ENCODE measurements around the gene VRTN.

The VRTN gene

GRCh38 chr14:74391479-74391878, 43.2 kb downstream of the VRTN start:
- Mint-ChIP-seq H3K4me1 (ENCODE audit: low read depth in 2 of 2) (no peaks in the 10 kb centered on the region), H3K27ac (no peak overlapping the region), H3K9me3 (no peaks in the 10 kb centered on the region), H3K27me3 (peaks cover 28 to 60% of the 10 kb centered on the region in 2 donors), H3K4me3 (no peak overlapping the region), H3K36me3 (ENCODE audit: insufficient read depth) (no peaks in the 10 kb centered on the region)
- ATAC-seq (replicated peaks) (no peak), DNase-seq (no peak)

GRCh38 chr14:74392616-74393570, 44.6 kb downstream of the VRTN start:
- Mint-ChIP-seq H3K9me3 (no peaks in the 10 kb centered on the region), H3K27me3 (peaks cover 35 to 62% of the 10 kb centered on the region in 2 donors), H3K27ac (no peak overlapping the region), H3K4me3 (no peak overlapping the region), H3K4me1 (ENCODE audit: low read depth in 2 of 2) (no peaks in the 10 kb centered on the region), H3K36me3 (ENCODE audit: insufficient read depth) (peaks cover 4% of the 10 kb centered on the region)
- no peak for DNase-seq
- no peak for ATAC-seq (replicated peaks)

GRCh38 chr14:74394549-74394948, 46.3 kb downstream of the VRTN start:
- no peaks in the 10 kb centered on the region for H3K4me1 Mint-ChIP-seq (ENCODE audit: low read depth in 2 of 2)
- no peak overlapping the region for H3K27ac Mint-ChIP-seq
- no peak for ATAC-seq (replicated peaks)
- H3K27me3 Mint-ChIP-seq = peaks cover 35 to 64% of the 10 kb centered on the region in 2 donors
- DNase-seq = no peak
- no peak overlapping the region for H3K4me3 Mint-ChIP-seq
- H3K9me3 Mint-ChIP-seq = no peaks in the 10 kb centered on the region
- peaks cover 4% of the 10 kb centered on the region for H3K36me3 Mint-ChIP-seq (ENCODE audit: insufficient read depth)

- H3K4me3 Mint-ChIP-seq = no peak overlapping the region
- H3K4me1 Mint-ChIP-seq (ENCODE audit: low read depth in 2 of 2) = peaks cover under 1 to 1% of the 10 kb centered on the region in 2 donors
- peaks cover 32 to 59% of the 10 kb centered on the region in 2 donors for H3K27me3 Mint-ChIP-seq
- no peak overlapping the region for H3K27ac Mint-ChIP-seq
- H3K36me3 Mint-ChIP-seq (ENCODE audit: insufficient read depth) = peaks cover 4% of the 10 kb centered on the region
- DNase-seq = no peak
- no peaks in the 10 kb centered on the region for H3K9me3 Mint-ChIP-seq
- no peak for ATAC-seq (replicated peaks)
Observed at GRCh38 chr14:74395094-74395493, 46.8 kb downstream of the VRTN start.

GRCh38 chr14:74400031-74400685, 51.9 kb downstream of the VRTN start:
- peaks cover 7 to 28% of the 10 kb centered on the region in 2 donors for H3K27me3 Mint-ChIP-seq
- peaks cover 23 to 24% of the 10 kb centered on the region in 2 donors for H3K4me1 Mint-ChIP-seq (ENCODE audit: low read depth in 2 of 2)
- H3K36me3 Mint-ChIP-seq (ENCODE audit: insufficient read depth) = peaks cover 4% of the 10 kb centered on the region
- no peaks in the 10 kb centered on the region for H3K9me3 Mint-ChIP-seq
- ATAC-seq (replicated peaks) (no peak), DNase-seq (no peak)
- peak overlapping the region; percentile 7 to 74 for H3K4me3 Mint-ChIP-seq
- peak overlapping the region; percentile 57 to 94 for H3K27ac Mint-ChIP-seq

- Mint-ChIP-seq H3K4me3 (peak overlapping the region; percentile 74 to 77), H3K4me1 (ENCODE audit: low read depth in 2 of 2) (peaks cover 23 to 24% of the 10 kb centered on the region in 2 donors), H3K27ac (peak overlapping the region; percentile 94 to 95), H3K36me3 (ENCODE audit: insufficient read depth) (peaks cover 4% of the 10 kb centered on the region), H3K27me3 (peaks cover 7 to 31% of the 10 kb centered on the region in 2 donors), H3K9me3 (no peaks in the 10 kb centered on the region)
- no peak for DNase-seq
- no peak for ATAC-seq (replicated peaks)
Observed at GRCh38 chr14:74400919-74401503, 52.7 kb downstream of the VRTN start.

GRCh38 chr14:74401504-74402241, 53.4 kb downstream of the VRTN start:
- peaks cover 4% of the 10 kb centered on the region for H3K36me3 Mint-ChIP-seq (ENCODE audit: insufficient read depth)
- H3K27ac Mint-ChIP-seq = peak overlapping the region; percentile 94 to 95
- ATAC-seq (replicated peaks) (peak; percentile 99), DNase-seq (peak; percentile 66 to 76 (median 67))
- no peaks in the 10 kb centered on the region for H3K9me3 Mint-ChIP-seq
- H3K4me1 Mint-ChIP-seq (ENCODE audit: low read depth in 2 of 2) = peaks cover 23 to 24% of the 10 kb centered on the region in 2 donors
- H3K27me3 Mint-ChIP-seq = peaks cover 6 to 25% of the 10 kb centered on the region in 2 donors
- H3K4me3 Mint-ChIP-seq = peak overlapping the region; percentile 74 to 77

GRCh38 chr14:74402401-74403251, 54.4 kb downstream of the VRTN start:
- Mint-ChIP-seq H3K4me1 (ENCODE audit: low read depth in 2 of 2) (peaks cover 23 to 24% of the 10 kb centered on the region in 2 donors), H3K4me3 (peak overlapping the region; percentile 74 to 77), H3K36me3 (ENCODE audit: insufficient read depth) (peaks cover 3% of the 10 kb centered on the region), H3K27me3 (peaks cover 0 to 27% of the 10 kb centered on the region in 2 donors), H3K9me3 (no peaks in the 10 kb centered on the region), H3K27ac (peak overlapping the region; percentile 94 to 95)
- ATAC-seq (replicated peaks) (no peak), DNase-seq (no peak)

GRCh38 chr14:74403619-74404417, 55.5 kb downstream of the VRTN start:
- Mint-ChIP-seq H3K9me3 (no peaks in the 10 kb centered on the region), H3K27me3 (peaks cover 0 to 21% of the 10 kb centered on the region in 2 donors), H3K27ac (no peak overlapping the region), H3K4me3 (no peak overlapping the region), H3K36me3 (ENCODE audit: insufficient read depth) (peaks cover 2% of the 10 kb centered on the region), H3K4me1 (ENCODE audit: low read depth in 2 of 2) (peaks cover 23 to 24% of the 10 kb centered on the region in 2 donors)
- DNase-seq = no peak
- ATAC-seq (replicated peaks) = no peak

- Mint-ChIP-seq H3K27me3 (peaks cover 0 to 25% of the 10 kb centered on the region in 2 donors), H3K36me3 (ENCODE audit: insufficient read depth) (peaks cover 2% of the 10 kb centered on the region), H3K9me3 (no peaks in the 10 kb centered on the region), H3K4me3 (no peak overlapping the region), H3K4me1 (ENCODE audit: low read depth in 2 of 2) (peaks cover 23 to 24% of the 10 kb centered on the region in 2 donors), H3K27ac (no peak overlapping the region)
- ATAC-seq (replicated peaks) (no peak), DNase-seq (no peak)
Observed at GRCh38 chr14:74404435-74404834, 56.2 kb downstream of the VRTN start.

- Mint-ChIP-seq H3K4me3 (no peak overlapping the region), H3K27ac (no peak overlapping the region), H3K36me3 (ENCODE audit: insufficient read depth) (peaks cover 5% of the 10 kb centered on the region), H3K4me1 (ENCODE audit: low read depth in 2 of 2) (peaks cover 16 to 18% of the 10 kb centered on the region in 2 donors), H3K27me3 (peaks cover 9 to 37% of the 10 kb centered on the region in 2 donors), H3K9me3 (no peaks in the 10 kb centered on the region)
- ATAC-seq (replicated peaks) (no peak), DNase-seq (no peak)
Observed at GRCh38 chr14:74405663-74406062, 57.4 kb downstream of the VRTN start.
